WERI-Rb-1 (cell line): Measurements from ENCODE around the gene IMMP2L.

Source experiments
- DNase-seq: peaks from one replicate; pipeline ENCODE4 v3.0.0-alpha.2; 2020
- H3K27ac ChIP-seq: fragments of 250-450 bp; sonication (Bioruptor Pico); 2 replicates; pipeline ENCODE4 v1.5.1; 2020; ENCODE audit warnings: mild to moderate bottlenecking, moderate library complexity
- H3K27me3 ChIP-seq: fragments of 250-450 bp; sonication (Bioruptor Pico); 2 replicates; pipeline ENCODE4 v1.5.1; 2021; ENCODE audit warnings: mild to moderate bottlenecking, low read depth, moderate library complexity; ENCODE audit not compliant: insufficient read depth, severe bottlenecking
- H3K36me3 ChIP-seq: fragments of 250-450 bp; sonication (Bioruptor Pico); 2 replicates; pipeline ENCODE4 v1.5.1; 2020; ENCODE audit warnings: mild to moderate bottlenecking, moderate library complexity
- H3K4me3 ChIP-seq: 2 replicates; pipeline ENCODE4 v1.5.1; 2011; ENCODE audit warnings: low read depth, mild to moderate bottlenecking, control low read depth, low read length
- H3K9me3 ChIP-seq: fragments of 250-450 bp; sonication (Bioruptor Pico); 2 replicates; pipeline ENCODE4 v1.5.1; 2021; ENCODE audit warnings: mild to moderate bottlenecking, moderate library complexity; ENCODE audit not compliant: severe bottlenecking
- CTCF ChIP-seq: IDR thresholded peaks from 2 replicates; pipeline ENCODE4 v1.5.1; 2011; ENCODE audit warnings: low read depth, mild to moderate bottlenecking, control low read depth, inconsistent platforms, low read length

IMMP2L gene

GRCh38 chr7:110800984-110801383 is 761.3 kb downstream of the IMMP2L start:
- Histone ChIP-seq H3K36me3 (no peaks in the 10 kb centered on the region), H3K27me3 (no peaks in the 10 kb centered on the region), H3K27ac (no peak overlapping the region), H3K4me3 (no peak overlapping the region), H3K9me3 (no peaks in the 10 kb centered on the region)
- TF ChIP-seq CTCF, result no peak
- no peak for DNase-seq

GRCh38 chr7:110797656-110798055 is 764.6 kb downstream of the IMMP2L start:
- Histone ChIP-seq H3K4me3 (no peak overlapping the region), H3K36me3 (no peaks in the 10 kb centered on the region)
- DNase-seq, result no peak

GRCh38 chr7:110790992-110791391 is 771.3 kb downstream of the IMMP2L start:
- H3K9me3 ChIP-seq, result no peaks in the 10 kb centered on the region
- TF ChIP-seq CTCF, result no peak
- no peaks in the 10 kb centered on the region for H3K27me3 ChIP-seq
- DNase-seq, result no peak
- no peak overlapping the region for H3K27ac ChIP-seq
- H3K36me3 ChIP-seq, result no peaks in the 10 kb centered on the region
- H3K4me3 ChIP-seq, result no peak overlapping the region

More at GRCh38 chr7:110797656-110798055, 764.6 kb downstream of the IMMP2L start:
- Histone ChIP-seq H3K27me3 (no peaks in the 10 kb centered on the region), H3K9me3 (no peaks in the 10 kb centered on the region), H3K27ac (no peak overlapping the region)
- no peak for TF ChIP-seq CTCF

- H3K27me3 ChIP-seq, result no peaks in the 10 kb centered on the region
- no peak for DNase-seq
- no peak overlapping the region for H3K4me3 ChIP-seq
- no peak overlapping the region for H3K27ac ChIP-seq
- TF ChIP-seq CTCF, result no peak
- H3K9me3 ChIP-seq, result no peaks in the 10 kb centered on the region
- no peaks in the 10 kb centered on the region for H3K36me3 ChIP-seq
Observed at GRCh38 chr7:110786328-110786965, 775.8 kb downstream of the IMMP2L start.

GRCh38 chr7:110784749-110785148 is 777.5 kb downstream of the IMMP2L start:
- Histone ChIP-seq H3K9me3 (no peaks in the 10 kb centered on the region), H3K4me3 (no peak overlapping the region), H3K27ac (no peak overlapping the region), H3K27me3 (no peaks in the 10 kb centered on the region), H3K36me3 (no peaks in the 10 kb centered on the region)
- no peak for TF ChIP-seq CTCF
- DNase-seq, result no peak

GRCh38 chr7:110780712-110781111 is 781.6 kb downstream of the IMMP2L start:
- no peak overlapping the region for H3K27ac ChIP-seq
- H3K27me3 ChIP-seq, result no peaks in the 10 kb centered on the region
- DNase-seq, result no peak
- TF ChIP-seq CTCF, result no peak
- no peak overlapping the region for H3K4me3 ChIP-seq
- no peaks in the 10 kb centered on the region for H3K36me3 ChIP-seq
- no peaks in the 10 kb centered on the region for H3K9me3 ChIP-seq
